SKM-1 treated with dmso at 0.1 percent for 144 hours (cell line): ENCODE data around the gene PRICKLE1.

ENCODE experiments used
- DNase-seq: peaks from one replicate; lab custom pipeline; 2025; ENCODE audit not compliant: unreplicated experiment; lab: John Stamatoyannopoulos, UW

PRICKLE1 gene

GRCh38 chr12:42462486-42462885, 127.1 kb downstream of the PRICKLE1 start:
- DNase-seq: no peak

- DNase-seq: no peak
Measured at GRCh38 chr12:42459336-42459847, 130.2 kb downstream of the PRICKLE1 start.

- no peak for DNase-seq
Measured at GRCh38 chr12:42458575-42458974, 131.0 kb downstream of the PRICKLE1 start.

- DNase-seq: no peak
Measured at GRCh38 chr12:42450248-42450647, 139.3 kb downstream of the PRICKLE1 start.

GRCh38 chr12:42448841-42449240, 140.7 kb downstream of the PRICKLE1 start:
- DNase-seq: no peak

GRCh38 chr12:42447371-42447786, 142.2 kb downstream of the PRICKLE1 start:
- no peak for DNase-seq

GRCh38 chr12:42446761-42447160, 142.8 kb downstream of the PRICKLE1 start:
- DNase-seq: no peak

GRCh38 chr12:42445891-42446290, 143.7 kb downstream of the PRICKLE1 start:
- DNase-seq: no peak

- no peak for DNase-seq
Measured at GRCh38 chr12:42444192-42444943, 145.2 kb downstream of the PRICKLE1 start.

GRCh38 chr12:42442888-42443287, 146.7 kb downstream of the PRICKLE1 start:
- no peak for DNase-seq

GRCh38 chr12:42442311-42442759, 147.2 kb downstream of the PRICKLE1 start:
- no peak for DNase-seq

- DNase-seq: no peak
Measured at GRCh38 chr12:42440608-42441007, 148.9 kb downstream of the PRICKLE1 start.

- no peak for DNase-seq
Measured at GRCh38 chr12:42432517-42433140, 156.9 kb downstream of the PRICKLE1 start.

GRCh38 chr12:42428850-42429249, 160.7 kb downstream of the PRICKLE1 start:
- no peak for DNase-seq

- no peak for DNase-seq
Measured at GRCh38 chr12:42426746-42427145, 162.8 kb downstream of the PRICKLE1 start.

GRCh38 chr12:42422785-42423184, 166.8 kb downstream of the PRICKLE1 start:
- DNase-seq: no peak

GRCh38 chr12:42421844-42422779, 167.4 kb downstream of the PRICKLE1 start:
- DNase-seq: no peak

GRCh38 chr12:42420395-42420794, 169.2 kb downstream of the PRICKLE1 start:
- no peak for DNase-seq

- DNase-seq: no peak
Measured at GRCh38 chr12:42410340-42410739, 179.2 kb downstream of the PRICKLE1 start.

- no peak for DNase-seq
Measured at GRCh38 chr12:42409471-42409870, 180.1 kb downstream of the PRICKLE1 start.

- DNase-seq: no peak
Measured at GRCh38 chr12:42407306-42407705, 182.2 kb downstream of the PRICKLE1 start.
